Astrocyte (in vitro differentiated cells and primary cell): ENCODE data around the gene IQCK. TPM values are rescaled to one million over a fixed set of nuclear protein-coding genes. Genes with fewer than 3 reads are reported as not detected.

Experiments
- DNase-seq: peaks from one replicate; pipeline ENCODE4 v3.0.0-alpha.2; 2010; ENCODE audit warnings: low read depth
- FAIRE-seq: peaks from 2 replicates; lab custom pipeline; 2011; peaks lifted over from hg19 to GRCh38; lab: Jason Lieb, UNC
- H2AFZ ChIP-seq: 2 replicates; pipeline ENCODE4 v1.6.0; 2012; ENCODE audit warnings: low read depth, low read length, inconsistent platforms
- H3K27ac ChIP-seq: 2 replicates; pipeline ENCODE4 v1.5.1; 2011; ENCODE audit warnings: low read depth, low read length, inconsistent platforms
- H3K27me3 ChIP-seq: 2 replicates; pipeline ENCODE4 v1.6.0; 2011; ENCODE audit warnings: low read length, inconsistent platforms; ENCODE audit not compliant: insufficient read depth
- H3K36me3 ChIP-seq: 2 replicates; pipeline ENCODE4 v1.5.1; 2011; ENCODE audit warnings: low read length, inconsistent platforms; ENCODE audit not compliant: insufficient read depth
- H3K4me1 ChIP-seq: 2 replicates; pipeline ENCODE4 v1.5.1; 2011; ENCODE audit warnings: low read length, inconsistent platforms; ENCODE audit not compliant: insufficient read depth
- H3K4me2 ChIP-seq: 2 replicates; pipeline ENCODE4 v1.6.0; 2012; ENCODE audit warnings: low read length, inconsistent platforms
- H3K4me3 ChIP-seq: 2 replicates; pipeline ENCODE4 v1.5.1; 2011; ENCODE audit warnings: low read depth, mild to moderate bottlenecking, low read length, inconsistent platforms; ENCODE audit not compliant: insufficient read depth
- H3K79me2 ChIP-seq: 2 replicates; pipeline ENCODE4 v1.6.0; 2012; ENCODE audit warnings: mild to moderate bottlenecking, low read length, inconsistent platforms; ENCODE audit not compliant: insufficient read depth
- H3K9ac ChIP-seq: 2 replicates; pipeline ENCODE4 v1.6.0; 2012; ENCODE audit warnings: mild to moderate bottlenecking, low read length, inconsistent platforms
- H3K9me3 ChIP-seq: 2 replicates; pipeline ENCODE4 v1.5.1; 2012; ENCODE audit warnings: low read depth, mild to moderate bottlenecking, low read length, inconsistent platforms; ENCODE audit not compliant: insufficient read depth
- H4K20me1 ChIP-seq: 2 replicates; pipeline ENCODE4 v1.6.0; 2012; ENCODE audit warnings: low read length, inconsistent platforms; ENCODE audit not compliant: insufficient read depth
- H3K27ac Mint-ChIP-seq: one replicate; pipeline ENCODE4 v1.8.0; 2021; ENCODE audit warnings: mild to moderate bottlenecking, mixed read lengths; ENCODE audit not compliant: unreplicated experiment
- H3K27me3 Mint-ChIP-seq: one replicate; pipeline ENCODE4 v1.8.0; 2021; ENCODE audit warnings: low read depth, mixed read lengths; ENCODE audit not compliant: unreplicated experiment
- H3K36me3 Mint-ChIP-seq: one replicate; pipeline ENCODE4 v1.8.0; 2021; ENCODE audit warnings: low read depth, mixed read lengths; ENCODE audit not compliant: unreplicated experiment
- H3K4me1 Mint-ChIP-seq: one replicate; pipeline ENCODE4 v1.8.0; 2021; ENCODE audit warnings: low read depth, mixed read lengths; ENCODE audit not compliant: unreplicated experiment
- H3K4me3 Mint-ChIP-seq: one replicate; pipeline ENCODE4 v1.8.0; 2021; ENCODE audit warnings: mild to moderate bottlenecking, moderate library complexity, mixed read lengths; ENCODE audit not compliant: unreplicated experiment
- H3K9me3 Mint-ChIP-seq: one replicate; pipeline ENCODE4 v1.8.0; 2021; ENCODE audit warnings: mild to moderate bottlenecking, mixed read lengths; ENCODE audit not compliant: unreplicated experiment
- CTCF ChIP-seq: IDR thresholded peaks from 2 replicates; pipeline ENCODE4 v1.5.1; 2011; ENCODE audit warnings: low read depth, mild to moderate bottlenecking, inconsistent platforms, low read length, moderate library complexity; ENCODE audit not compliant: insufficient read depth
- EZH2 ChIP-seq: IDR thresholded peaks from 2 replicates; pipeline ENCODE4 v1.6.1; 2012; ENCODE audit warnings: mild to moderate bottlenecking, low read length, inconsistent platforms; ENCODE audit not compliant: insufficient read depth
- total RNA-seq: library from RNA; stranded (reverse); gene quantifications from 2 replicates; pipeline ENCODE4 v1.2.1, GENCODE V29; 2021

Gene IQCK
- total RNA-seq, 1 donor from 2014 or later: 5.9 TPM

- Histone ChIP-seq H2AFZ (peak overlapping the region; percentile 100), H3K9me3 (no peaks in the 10 kb centered on the region), H3K79me2 (peaks cover 70% of the 10 kb centered on the region), H3K4me2 (peak overlapping the region; percentile 86), H3K4me1 (peaks cover 14% of the 10 kb centered on the region), H3K36me3 (peaks cover 5% of the 10 kb centered on the region), H3K27ac (peak overlapping the region; percentile 77), H3K27me3 (no peaks in the 10 kb centered on the region), H3K9ac (peak overlapping the region; percentile 81), H3K4me3 (peak overlapping the region; percentile 85), H4K20me1 (peaks cover 23% of the 10 kb centered on the region)
- TF ChIP-seq EZH2 (no peak), CTCF (no peak)
- no peak for FAIRE-seq
- no peak for DNase-seq
- H3K4me1 Mint-ChIP-seq: peaks cover 7% of the 10 kb centered on the region
- H3K27me3 Mint-ChIP-seq: no peaks in the 10 kb centered on the region
- no peaks in the 10 kb centered on the region for H3K9me3 Mint-ChIP-seq
- peak overlapping the region; percentile 70 for H3K27ac Mint-ChIP-seq
- H3K4me3 Mint-ChIP-seq: peak overlapping the region; percentile 94
- H3K36me3 Mint-ChIP-seq: peaks cover 11% of the 10 kb centered on the region
Measured at GRCh38 chr16:19717314-19717713, 757 bp upstream of the IQCK start.

GRCh38 chr16:19718624-19718965 lies 524 bp downstream of the IQCK start:
- no peak for TF ChIP-seq EZH2
- no peak for TF ChIP-seq CTCF
- Mint-ChIP-seq H3K27ac (no peak overlapping the region), H3K9me3 (no peaks in the 10 kb centered on the region), H3K4me3 (peak overlapping the region; percentile 94), H3K27me3 (no peaks in the 10 kb centered on the region), H3K36me3 (peaks cover 11% of the 10 kb centered on the region), H3K4me1 (peaks cover 9% of the 10 kb centered on the region)
- peaks cover 2% of the 10 kb centered on the region for H3K36me3 ChIP-seq
- peak overlapping the region; percentile 86 for H3K4me2 ChIP-seq
- FAIRE-seq (no peak), DNase-seq (no peak)
- H2AFZ ChIP-seq: peak overlapping the region; percentile 100
- peak overlapping the region; percentile 85 for H3K4me3 ChIP-seq
- peaks cover 58% of the 10 kb centered on the region for H3K79me2 ChIP-seq
- H3K27me3 ChIP-seq: no peaks in the 10 kb centered on the region
- peaks cover 21% of the 10 kb centered on the region for H4K20me1 ChIP-seq
- peak overlapping the region; percentile 81 for H3K9ac ChIP-seq
- H3K27ac ChIP-seq: peak overlapping the region; percentile 77
- H3K9me3 ChIP-seq: no peaks in the 10 kb centered on the region
- H3K4me1 ChIP-seq: peaks cover 14% of the 10 kb centered on the region

GRCh38 chr16:19722269-19722952 lies 4.3 kb downstream of the IQCK start:
- Mint-ChIP-seq H3K9me3 (no peaks in the 10 kb centered on the region), H3K36me3 (peaks cover 3% of the 10 kb centered on the region), H3K4me1 (peaks cover 4% of the 10 kb centered on the region), H3K27me3 (no peaks in the 10 kb centered on the region), H3K4me3 (no peak overlapping the region), H3K27ac (no peak overlapping the region)
- H3K27ac ChIP-seq: no peak overlapping the region
- no peak for TF ChIP-seq CTCF
- no peak for TF ChIP-seq EZH2
- no peak for FAIRE-seq
- H3K4me2 ChIP-seq: no peak overlapping the region
- H3K9me3 ChIP-seq: no peaks in the 10 kb centered on the region
- no peak overlapping the region for H2AFZ ChIP-seq
- no peak for DNase-seq
- H3K4me3 ChIP-seq: no peak overlapping the region
- peaks cover 21% of the 10 kb centered on the region for H3K79me2 ChIP-seq
- no peaks in the 10 kb centered on the region for H3K36me3 ChIP-seq
- H3K27me3 ChIP-seq: no peaks in the 10 kb centered on the region
- no peak overlapping the region for H3K9ac ChIP-seq
- no peaks in the 10 kb centered on the region for H4K20me1 ChIP-seq
- peaks cover 7% of the 10 kb centered on the region for H3K4me1 ChIP-seq
